CD4-positive, alpha-beta T cell (primary cell): ENCODE data around the gene SS18L1. TPM values are rescaled to one million over a fixed set of nuclear protein-coding genes. Genes with fewer than 3 reads are reported as not detected.
A peak's percentile ranks its signal among the peaks of the same experiment; 100 is the strongest.

Source experiments
- ATAC-seq: fragments of 200-7000 bp; cut with Tn5 transposase; one replicate; pipeline ENCODE4 v1.10.0; 2022; ENCODE audit warnings: mild to moderate bottlenecking; ENCODE audit not compliant: poor library complexity
- CTCF ChIA-PET: fragments of 350-600 bp; sonication (Branson Sonifier 250); formaldehyde crosslinking; loops from one replicate; lab custom pipeline; 2021; ENCODE audit warnings: antibody characterized with exemption, inconsistent platforms; lab: Charles Lee
- POLR2A ChIA-PET: fragments of 350-600 bp; sonication (Branson Sonifier 250); formaldehyde crosslinking; loops from one replicate; lab custom pipeline; 2021; ENCODE audit warnings: antibody characterized with exemption, inconsistent platforms; lab: Charles Lee
- DNase-seq, 14 experiments: peaks; one replicate each; pipeline ENCODE4 v3.0.0-alpha.2; 2013 to 2020; ENCODE audit warnings: mixed read lengths in 2 of 14
- H3K27ac ChIP-seq, 2 donors: one replicate each; pipeline versions ENCODE4 v1.5.1 to v1.7.0; 2013; ENCODE audit warnings: low read length in 2 of 2, low read depth in 1 of 2, mild to moderate bottlenecking in 1 of 2
- H3K27me3 ChIP-seq, 2 experiments: 1 replicate in 1 of 2; 2 replicates in 1 of 2; pipeline versions ENCODE4 v1.6.1 to v1.7.0; 2013; ENCODE audit warnings: low read length in 2 of 2, control low read depth in 1 of 2, mild to moderate bottlenecking in 1 of 2, moderate library complexity in 1 of 2; ENCODE audit not compliant: insufficient read depth in 2 of 2, control insufficient read depth in 1 of 2
- H3K36me3 ChIP-seq: one replicate; pipeline ENCODE4 v1.6.1; 2013; ENCODE audit warnings: low read length, control low read depth; ENCODE audit not compliant: insufficient read depth
- H3K4me1 ChIP-seq: one replicate; pipeline ENCODE4 v1.6.1; 2013; ENCODE audit warnings: low read length, control low read depth; ENCODE audit not compliant: insufficient read depth
- H3K4me3 ChIP-seq: one replicate; pipeline ENCODE4 v1.5.1; 2013; ENCODE audit warnings: mild to moderate bottlenecking, low read length, moderate library complexity
- H3K9me3 ChIP-seq, 2 experiments: 1 replicate in 1 of 2; 2 replicates in 1 of 2; pipeline versions ENCODE4 v1.6.1 to v1.7.0; 2013; ENCODE audit warnings: low read length in 2 of 2, mild to moderate bottlenecking in 2 of 2, control low read depth in 1 of 2, moderate library complexity in 1 of 2; ENCODE audit not compliant: control insufficient read depth in 1 of 2, insufficient read depth in 1 of 2
- H3K27ac Mint-ChIP-seq: one replicate; pipeline ENCODE4 v1.8.0; 2020; ENCODE audit warnings: mixed read lengths
- H3K27me3 Mint-ChIP-seq: one replicate; pipeline ENCODE4 v1.8.0; 2021; ENCODE audit warnings: mixed read lengths
- H3K36me3 Mint-ChIP-seq: one replicate; pipeline ENCODE4 v1.8.0; 2021; ENCODE audit warnings: low read depth, mixed read lengths
- H3K4me1 Mint-ChIP-seq: one replicate; pipeline ENCODE4 v1.8.0; 2021; ENCODE audit warnings: low read depth, mixed read lengths
- H3K4me3 Mint-ChIP-seq: one replicate; pipeline ENCODE4 v1.8.0; 2020; ENCODE audit warnings: mild to moderate bottlenecking, mixed read lengths
- H3K9me3 Mint-ChIP-seq: one replicate; pipeline ENCODE4 v1.8.0; 2020; ENCODE audit warnings: mixed read lengths
- intact Hi-C, 2 experiments: fragments of 100-400 bp; cut with DNase I in 1 of 2; cut with micrococcal nuclease in 1 of 2; formaldehyde crosslinking; loops; one replicate each; pipeline versions ENCODE4 v1.15.1 to v1.9.0; 2023 to 2025; cut with DNase I, micrococcal nuclease
- total RNA-seq, 174 experiments: library from RNA in 2 of 174; stranded (reverse) in 2 of 174; gene quantifications; one replicate each; pipeline ENCODE4 v1.2.3 and lab custom pipeline; 2021 to 2026
- TF ChIP-seq, protein P1 (sequence below): fragments of 200-600 bp; IDR thresholded peaks from one replicate; pipeline ENCODE4 v1.8.0; 2022; ENCODE audit warnings: antibody characterized with exemption, mild to moderate bottlenecking

Gene SS18L1
- total RNA-seq, 2 experiments from 2014 or later, result 12.8 to 13.4 TPM

DNA sequence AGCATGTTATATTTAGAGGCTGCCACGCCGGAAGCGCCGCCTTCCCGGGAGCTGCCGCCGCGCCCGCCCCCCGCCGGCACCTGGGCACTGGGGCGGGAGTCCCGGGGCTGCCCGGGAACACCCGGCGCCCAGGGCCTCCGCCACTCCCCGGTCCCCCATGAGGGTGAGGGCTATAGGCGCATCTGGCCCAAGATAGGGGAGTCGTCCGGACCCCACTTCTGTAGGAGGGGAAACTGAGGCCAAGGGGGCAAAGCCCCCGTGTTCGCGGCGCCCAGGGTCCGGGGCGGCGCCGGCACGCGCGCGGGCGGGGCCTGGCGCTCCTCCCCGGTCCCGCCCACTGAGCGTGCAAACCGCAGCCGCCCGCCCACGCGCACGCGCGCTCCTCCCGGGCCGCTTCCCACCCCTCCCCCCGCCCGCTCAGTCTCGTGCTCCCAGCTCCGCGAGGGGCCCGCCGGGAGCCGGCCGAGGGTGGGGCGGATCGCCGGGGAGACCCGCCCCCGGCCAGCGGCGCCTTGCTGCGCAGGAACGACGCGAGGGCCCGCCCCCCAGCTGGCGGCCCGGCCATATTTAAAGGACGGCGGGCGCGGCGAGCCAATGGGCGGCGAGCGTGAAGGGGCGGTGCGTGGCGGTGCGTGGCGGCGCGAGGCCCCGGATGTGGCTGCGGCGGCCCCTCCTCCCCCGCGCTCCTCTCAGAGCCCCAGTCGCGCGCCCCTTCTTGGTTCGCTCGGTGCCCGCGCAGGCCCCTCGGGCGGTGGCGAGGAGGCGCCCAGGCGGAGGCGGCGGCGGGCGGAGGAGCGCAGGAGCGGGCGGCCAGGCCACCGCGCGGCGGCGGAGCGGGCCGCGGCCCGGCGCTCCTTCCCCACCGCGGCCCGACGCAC is 21.6 kb upstream of the SS18L1 start, which contains the start of gene LSM14B:
Gene LSM14B, plus strand, starts transcription at position 700 of the 878 bp plus-strand sequence. CDS start 192 bp downstream, outside the sequence.
- Mint-ChIP-seq H3K27ac (peak within 1 kb of the TSS; percentile 94), H3K27me3 (no peaks in the 10 kb centered on the region), H3K36me3 (peaks cover 46% of the 10 kb centered on the region), H3K4me1 (peaks cover 61% of the 10 kb centered on the region), H3K9me3 (no peaks in the 10 kb centered on the region), H3K4me3 (peak within 1 kb of the TSS; percentile 93)
- no peaks in the 10 kb centered on the region for H3K27me3 ChIP-seq
- TF ChIP-seq, protein P1, sequence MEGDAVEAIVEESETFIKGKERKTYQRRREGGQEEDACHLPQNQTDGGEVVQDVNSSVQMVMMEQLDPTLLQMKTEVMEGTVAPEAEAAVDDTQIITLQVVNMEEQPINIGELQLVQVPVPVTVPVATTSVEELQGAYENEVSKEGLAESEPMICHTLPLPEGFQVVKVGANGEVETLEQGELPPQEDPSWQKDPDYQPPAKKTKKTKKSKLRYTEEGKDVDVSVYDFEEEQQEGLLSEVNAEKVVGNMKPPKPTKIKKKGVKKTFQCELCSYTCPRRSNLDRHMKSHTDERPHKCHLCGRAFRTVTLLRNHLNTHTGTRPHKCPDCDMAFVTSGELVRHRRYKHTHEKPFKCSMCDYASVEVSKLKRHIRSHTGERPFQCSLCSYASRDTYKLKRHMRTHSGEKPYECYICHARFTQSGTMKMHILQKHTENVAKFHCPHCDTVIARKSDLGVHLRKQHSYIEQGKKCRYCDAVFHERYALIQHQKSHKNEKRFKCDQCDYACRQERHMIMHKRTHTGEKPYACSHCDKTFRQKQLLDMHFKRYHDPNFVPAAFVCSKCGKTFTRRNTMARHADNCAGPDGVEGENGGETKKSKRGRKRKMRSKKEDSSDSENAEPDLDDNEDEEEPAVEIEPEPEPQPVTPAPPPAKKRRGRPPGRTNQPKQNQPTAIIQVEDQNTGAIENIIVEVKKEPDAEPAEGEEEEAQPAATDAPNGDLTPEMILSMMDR, result no peak
- ATAC-seq, result peak; percentile 75
- peak within 1 kb of the TSS; percentile 57 for H3K4me3 ChIP-seq
- POLR2A ChIA-PET, result interaction anchor here (0.6 to 6.2 kb wide), 20 partner anchors 8 to 980 kb away, joined by 3 to 149 read pairs (median 5); partner anchors contain the start of genes OSBPL2, PSMA7, SS18L1 and TAF4
- peaks cover 28% of the 10 kb centered on the region for H3K36me3 ChIP-seq
- DNase-seq, result peak; percentile 89 to 99 (median 96)
- peaks cover 0 to 8% of the 10 kb centered on the region in 2 experiments for H3K9me3 ChIP-seq
- intact Hi-C loops, result loop anchor here (1.0 to 5.0 kb wide), 8 partner anchors 15 to 265 kb away; partner anchors contain the start of genes ADRM1 (in 2 of the 2), OSBPL2 (in 1 of the 2) and RPS21 (in 1 of the 2)
- peaks cover 62% of the 10 kb centered on the region for H3K4me1 ChIP-seq
- CTCF ChIA-PET, result interaction anchor here (1.1 to 1.9 kb wide), 5 partner anchors 14 to 111 kb away, joined by 3 to 6 read pairs (median 4); no protein-coding TSS in a partner anchor
- H3K27ac ChIP-seq, result peak within 1 kb of the TSS; percentile 62 to 89

DNA sequence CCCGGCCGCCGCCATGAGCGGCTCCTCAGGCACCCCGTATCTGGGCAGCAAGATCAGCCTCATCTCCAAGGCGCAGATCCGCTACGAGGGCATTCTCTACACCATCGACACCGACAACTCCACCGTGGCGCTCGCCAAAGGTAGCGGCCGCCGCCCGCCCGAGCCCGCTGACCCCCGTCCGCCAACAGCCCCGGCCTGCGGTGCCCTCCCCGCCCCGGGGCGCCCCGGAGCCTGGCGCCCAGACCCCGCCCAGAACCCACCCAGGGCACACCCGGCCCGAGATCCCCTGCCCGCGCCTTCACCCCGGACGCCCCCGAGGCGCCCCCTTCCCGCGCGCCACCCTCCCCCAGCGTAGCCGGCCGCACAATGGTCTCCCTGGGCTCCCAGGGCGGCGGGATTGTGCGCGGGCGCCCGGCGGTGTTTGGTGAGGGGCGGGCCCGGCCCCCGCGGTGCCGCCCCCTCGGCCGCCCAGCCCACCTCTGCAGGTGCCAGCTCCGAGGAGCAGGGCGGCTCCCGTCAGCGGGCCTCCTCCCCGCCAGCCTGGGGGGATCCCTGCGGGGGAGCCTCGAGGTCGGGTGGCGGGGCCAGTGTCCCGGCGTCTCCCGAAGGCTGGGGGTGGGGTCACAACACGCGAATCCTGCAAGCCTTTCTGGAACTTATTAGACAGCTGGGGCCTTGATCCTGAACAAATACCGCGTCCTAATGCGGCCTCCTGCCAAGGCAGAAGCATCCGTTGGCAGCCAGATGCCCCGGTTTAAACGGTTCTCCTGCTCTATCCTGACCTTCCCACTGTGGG is 20.7 kb upstream of the SS18L1 start:
- intact Hi-C loops, result loop anchor here (1.0 to 5.0 kb wide), 7 partner anchors 14 to 264 kb away; partner anchors contain the start of genes ADRM1 (in 2 of the 2), OSBPL2 (in 1 of the 2) and RPS21 (in 1 of the 2)

More for the DNA sequence above, 20.7 kb upstream of the SS18L1 start:
- peaks cover 46% of the 10 kb centered on the region for H3K36me3 Mint-ChIP-seq
- H3K4me1 Mint-ChIP-seq, result peaks cover 59% of the 10 kb centered on the region
- peak overlapping the region; percentile 93 for H3K4me3 Mint-ChIP-seq
- Histone ChIP-seq H3K27me3 (no peaks in the 10 kb centered on the region), H3K9me3 (no peaks in the 10 kb centered on the region), H3K4me1 (peaks cover 54% of the 10 kb centered on the region), H3K36me3 (peaks cover 37% of the 10 kb centered on the region), H3K4me3 (peak overlapping the region; percentile 57), H3K27ac (no peak overlapping the region)
- TF ChIP-seq, protein P1, result no peak
- CTCF ChIA-PET, result interaction anchor here (1.2 to 1.7 kb wide), 2 partner anchors 19 to 112 kb away, joined by 4 read pairs; no protein-coding TSS in a partner anchor
- POLR2A ChIA-PET, result interaction anchor here (0.6 to 6.2 kb wide), 17 partner anchors 10 to 979 kb away, joined by 3 to 149 read pairs (median 7); partner anchors contain the start of genes OSBPL2, PSMA7, SS18L1 and TAF4
- DNase-seq (peak in 12 of 14 experiments; percentile 15 to 72 (median 36)), ATAC-seq (no peak)
- H3K27ac Mint-ChIP-seq, result peak overlapping the region; percentile 90
- no peaks in the 10 kb centered on the region for H3K27me3 Mint-ChIP-seq
- H3K9me3 Mint-ChIP-seq, result no peaks in the 10 kb centered on the region
